Kidney epithelial cell (primary cell): ENCODE results near the gene ACSS3. TPM values are rescaled to one million over a fixed set of nuclear protein-coding genes. Genes with fewer than 3 reads are reported as not detected.

Experiments
- DNase-seq: peaks from one replicate; pipeline ENCODE4 v3.0.0-alpha.2; 2010; ENCODE audit warnings: low read depth
- H3K27me3 ChIP-seq: 2 replicates; pipeline ENCODE4 v1.6.0; 2011; ENCODE audit warnings: low read length; ENCODE audit not compliant: control insufficient read depth, insufficient read depth
- H3K36me3 ChIP-seq: 2 replicates; pipeline ENCODE4 v1.5.1; 2011; ENCODE audit warnings: low read length; ENCODE audit not compliant: control insufficient read depth, insufficient read depth
- H3K4me3 ChIP-seq: 2 replicates; pipeline ENCODE4 v1.5.1; 2011; ENCODE audit warnings: low read depth, mild to moderate bottlenecking, control low read depth, low read length
- CTCF ChIP-seq: IDR thresholded peaks from 2 replicates; pipeline ENCODE4 v1.5.1; 2011; ENCODE audit warnings: mild to moderate bottlenecking, moderate library complexity, low read length, control low read depth, inconsistent platforms; ENCODE audit not compliant: insufficient read depth, poor library complexity, severe bottlenecking
- total RNA-seq: library from RNA; depleted of rRNA; stranded (reverse); fragments of >200 nt; gene quantifications from 2 replicates; pipeline ENCODE4 v1.2.3, GENCODE V29; 2015

ACSS3 gene
- total RNA-seq, 1 donor from 2014 or later: 5.5 TPM

GRCh38 chr12:81203671-81204204, 125.9 kb downstream of the ACSS3 start:
- H3K4me3 ChIP-seq: no peak overlapping the region
- no peak for TF ChIP-seq CTCF

GRCh38 chr12:81205416-81205815, 127.5 kb downstream of the ACSS3 start:
- H3K27me3 ChIP-seq: no peaks in the 10 kb centered on the region
- H3K36me3 ChIP-seq: no peaks in the 10 kb centered on the region
- no peak for DNase-seq
- H3K4me3 ChIP-seq: no peak overlapping the region
- no peak for TF ChIP-seq CTCF

More at GRCh38 chr12:81203671-81204204, 125.9 kb downstream of the ACSS3 start:
- Histone ChIP-seq H3K27me3 (no peaks in the 10 kb centered on the region), H3K36me3 (no peaks in the 10 kb centered on the region)
- DNase-seq: no peak

GRCh38 chr12:81206429-81206828, 128.6 kb downstream of the ACSS3 start:
- no peak overlapping the region for H3K4me3 ChIP-seq
- H3K36me3 ChIP-seq: no peaks in the 10 kb centered on the region
- no peak for TF ChIP-seq CTCF
- DNase-seq: no peak
- no peaks in the 10 kb centered on the region for H3K27me3 ChIP-seq

- no peak for DNase-seq
- Histone ChIP-seq H3K4me3 (no peak overlapping the region), H3K36me3 (no peaks in the 10 kb centered on the region), H3K27me3 (no peaks in the 10 kb centered on the region)
- no peak for TF ChIP-seq CTCF
These were observed 129.3 kb downstream of the ACSS3 start for GRCh38 chr12:81207173-81207572.

- H3K36me3 ChIP-seq: no peaks in the 10 kb centered on the region
- no peak for TF ChIP-seq CTCF
These were observed 129.8 kb downstream of the ACSS3 start for GRCh38 chr12:81207664-81208063.

More at GRCh38 chr12:81207664-81208063, 129.8 kb downstream of the ACSS3 start:
- Histone ChIP-seq H3K27me3 (no peaks in the 10 kb centered on the region), H3K4me3 (no peak overlapping the region)
- no peak for DNase-seq
